GM12892 (cell line): Measurements from ENCODE around the gene GREB1.

ENCODE experiments used
- POLR2A ChIP-seq: IDR thresholded peaks from 2 replicates; pipeline ENCODE4 v1.6.1; 2011; ENCODE audit warnings: low read depth, low read length, control low read depth
- POLR2AphosphoS5 ChIP-seq: IDR thresholded peaks from 2 replicates; pipeline ENCODE4 v1.6.1; 2011; ENCODE audit warnings: low read depth, low read length, control low read depth
- TAF1 ChIP-seq: IDR thresholded peaks from 2 replicates; pipeline ENCODE4 v1.6.1; 2011; ENCODE audit warnings: low read depth, mild to moderate bottlenecking, control low read depth, low read length, borderline replicate concordance

GRCh38 chr2:11617527-11617926 lies 83.7 kb downstream of the GREB1 start:
- no peak for TF ChIP-seq POLR2A
- TF ChIP-seq POLR2AphosphoS5: no peak
- TF ChIP-seq TAF1: no peak
